Stimulated activated CD4-positive, alpha-beta T cell treated with anti-CD3 and anti-CD28 coated beads, Interleukin-1b, Interleukin-23, amount 100 ng/mL, for 24 hours (primary cell): Measurements from ENCODE around the gene MGST3.
"Not testable (repeated sequence)": the region's sequence is repeated elsewhere in the genome, so short reads cannot be mapped to it uniquely, and the experiment has no call there.

ENCODE experiments used
- DNase-seq, 4 experiments: peaks; one replicate each; pipeline ENCODE4 v3.0.0-alpha.2; 2020; ENCODE audit warnings: low read depth in 4 of 4, low spot score in 1 of 4

Gene MGST3

DNA sequence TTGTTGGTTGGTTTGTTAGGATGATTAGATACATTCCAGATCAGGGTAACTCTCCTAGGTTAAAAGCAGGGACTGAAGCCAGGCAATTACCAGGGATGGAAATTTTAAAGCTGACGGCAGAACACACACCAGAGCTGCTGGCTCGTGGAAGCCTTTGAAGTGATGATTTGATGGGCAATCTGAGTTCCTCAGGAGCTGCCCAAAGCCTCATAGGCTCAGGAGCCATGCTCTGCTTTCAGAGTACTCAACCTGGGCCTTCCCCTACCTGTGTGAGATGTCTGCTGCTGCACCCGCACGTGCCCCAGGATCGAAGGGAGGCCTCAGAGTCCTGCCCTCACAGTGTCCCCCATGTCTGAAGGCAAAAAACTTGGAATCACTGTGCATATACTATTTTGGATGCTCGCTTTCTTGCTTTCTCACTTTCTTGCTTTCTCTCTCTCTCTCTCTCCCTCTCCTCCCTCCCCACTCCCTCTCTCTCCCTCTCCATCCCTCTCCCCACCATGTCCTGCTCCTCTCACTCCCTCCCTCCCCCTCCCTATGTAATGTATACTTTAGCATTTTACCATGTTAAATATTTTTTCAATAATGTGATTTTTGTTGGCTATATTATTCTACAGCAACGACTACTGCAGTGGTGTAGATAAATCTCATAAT, 18.0 kb downstream of the MGST3 start:
- DNase-seq, result no peak

DNA sequence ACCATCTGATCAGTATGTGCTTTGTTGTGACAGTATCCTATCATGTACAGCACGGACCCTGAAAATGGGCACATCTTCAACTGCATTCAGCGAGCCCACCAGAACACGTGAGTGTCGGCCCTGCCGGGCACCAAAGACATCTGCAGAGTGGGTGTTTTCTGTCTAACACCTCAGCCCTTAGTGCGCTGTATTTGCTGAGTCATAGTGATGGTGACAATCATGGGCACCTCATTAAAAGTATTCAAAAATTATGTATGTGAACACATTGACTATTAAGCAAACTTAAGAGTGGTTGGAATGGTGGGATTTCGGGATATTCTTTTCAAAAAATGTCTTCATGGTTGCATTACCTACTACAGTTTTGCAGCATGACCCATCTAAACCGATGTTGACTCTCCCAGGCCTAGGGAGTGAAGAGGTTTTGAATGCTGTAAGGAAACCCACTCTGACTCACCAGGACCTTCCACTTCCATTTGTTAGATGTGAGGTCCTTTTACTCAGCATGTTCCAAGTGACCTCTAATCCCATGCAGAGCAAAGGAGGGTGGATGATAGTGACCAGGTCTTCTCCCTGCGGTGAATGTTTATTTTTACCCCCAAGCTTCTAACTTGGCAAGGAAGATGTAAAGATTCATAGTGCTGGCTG, 20.1 kb downstream of the MGST3 start:
- no peak for DNase-seq

DNA sequence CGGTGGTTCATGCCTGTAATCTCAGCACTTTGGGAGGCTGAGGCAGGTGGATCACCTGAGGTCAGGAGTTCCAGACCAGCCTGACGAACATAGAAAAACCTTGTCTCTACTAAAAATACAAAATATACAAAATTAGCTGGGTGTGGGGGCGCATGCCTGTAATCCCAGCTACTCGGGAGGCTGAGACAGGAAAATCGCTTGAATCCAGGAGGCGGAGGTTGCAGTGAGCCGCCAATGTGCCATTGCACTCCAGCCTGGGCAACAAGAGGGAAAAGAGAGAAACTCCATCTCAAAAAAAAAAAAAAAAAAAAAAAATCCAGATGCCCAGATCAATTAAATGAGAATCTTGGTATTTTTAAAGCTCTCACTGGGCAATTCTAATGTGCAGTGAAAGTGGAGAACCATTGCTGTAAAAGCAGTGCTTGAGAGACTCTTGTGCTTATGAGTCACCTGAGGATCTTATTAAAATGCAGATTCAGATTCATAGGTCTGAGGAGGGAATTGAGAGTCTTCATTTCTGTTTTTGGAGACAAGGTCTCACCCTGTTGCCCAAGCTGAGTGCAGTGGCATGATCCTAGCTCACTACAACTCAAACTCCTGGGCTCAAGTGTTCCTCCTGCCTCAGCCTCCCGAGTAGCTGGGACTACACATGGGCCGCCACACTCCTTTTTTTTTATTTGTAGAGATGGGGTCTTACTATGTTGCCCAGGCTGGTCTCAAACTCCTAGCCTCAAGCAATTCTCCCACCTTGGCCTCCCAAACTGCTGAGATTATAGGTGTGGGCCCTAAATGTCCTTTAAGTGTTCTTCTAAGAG, 27.9 kb downstream of the MGST3 start:
- not testable (repeated sequence) for DNase-seq

DNA sequence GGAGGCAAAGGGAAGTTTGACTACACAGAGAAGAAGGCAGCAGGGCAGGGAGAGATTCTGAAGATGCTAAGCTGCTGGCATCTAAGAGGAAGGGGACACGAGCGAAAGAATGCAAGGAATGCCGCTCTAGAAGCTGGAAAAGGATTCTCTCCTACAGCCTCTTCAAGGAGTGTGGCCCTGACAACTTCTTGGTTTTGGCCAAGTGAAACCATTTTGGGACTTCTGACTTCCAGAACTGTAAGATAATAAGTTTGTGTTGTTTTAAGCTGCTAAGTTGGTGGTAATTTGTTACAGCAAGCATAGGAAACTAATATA, 28.5 kb downstream of the MGST3 start:
- DNase-seq, result no peak

DNA sequence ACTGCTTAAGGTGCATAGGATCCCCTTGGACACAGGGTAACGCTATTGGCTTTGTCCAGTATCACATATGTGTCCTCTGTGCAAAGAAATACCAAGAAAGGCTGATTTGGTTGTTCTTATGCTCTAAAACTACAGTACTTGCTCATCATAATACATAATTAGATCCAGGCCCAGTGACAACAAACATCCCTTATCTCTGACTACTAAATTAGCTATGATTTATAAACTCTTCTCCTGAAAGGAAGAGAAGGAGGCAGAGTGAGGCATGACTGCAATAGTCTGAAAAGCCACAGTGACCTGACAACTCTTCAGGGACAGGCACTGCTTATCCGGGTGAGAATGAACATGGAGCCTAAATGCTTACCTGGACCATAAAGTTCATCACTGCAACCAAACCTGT, 30.7 kb downstream of the MGST3 start:
- no peak for DNase-seq

DNA sequence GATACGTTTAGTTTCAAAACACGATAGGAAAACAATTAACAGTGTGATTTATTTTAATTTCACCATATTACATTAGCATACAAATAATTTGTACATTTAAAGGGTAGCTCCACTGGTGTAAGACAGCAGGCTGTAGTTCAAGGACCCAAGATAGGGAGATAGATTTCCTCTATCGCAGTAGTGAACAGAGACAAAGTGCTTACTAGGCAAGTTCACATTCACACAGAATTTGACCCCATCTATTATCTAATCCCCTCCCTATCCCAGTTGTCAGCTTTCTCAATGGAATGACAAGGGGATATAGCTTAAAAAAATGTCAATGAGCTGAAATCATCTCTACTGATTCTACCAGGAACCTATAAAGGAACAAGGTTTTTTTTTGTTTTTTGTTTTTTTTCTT, 31.2 kb downstream of the MGST3 start:
- no peak for DNase-seq

DNA sequence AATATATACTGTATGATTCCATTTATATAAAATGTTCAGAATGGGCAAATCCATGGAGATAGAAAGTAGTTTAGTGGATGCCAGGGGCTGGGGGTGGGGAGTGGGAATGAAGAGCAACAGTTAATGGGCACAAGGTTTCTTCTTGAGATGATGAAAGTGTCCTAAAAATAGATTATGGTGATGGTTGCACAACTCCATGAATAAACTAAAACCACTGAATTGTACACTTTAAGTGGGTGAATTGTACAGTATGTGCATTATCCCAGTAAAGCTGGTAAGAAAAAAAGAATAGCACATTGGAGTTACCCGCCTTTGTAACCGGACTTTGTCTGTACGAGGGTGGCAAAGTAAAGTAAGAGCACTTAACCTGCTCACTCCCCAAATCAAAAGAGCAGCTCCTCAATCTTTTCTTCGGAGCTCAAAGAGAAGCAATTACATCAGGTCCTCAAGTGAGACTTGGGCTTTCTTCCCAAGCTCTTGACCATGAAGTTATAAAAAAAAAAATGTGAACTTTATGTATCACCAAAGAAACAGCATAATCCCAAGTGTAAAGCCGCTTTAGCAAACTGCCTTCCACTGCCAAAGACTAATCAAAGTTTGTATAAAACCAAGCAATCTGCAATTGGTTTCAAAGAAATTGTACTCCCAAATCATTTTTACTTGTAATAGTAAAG, 35.3 kb downstream of the MGST3 start:
- DNase-seq, result no peak

DNA sequence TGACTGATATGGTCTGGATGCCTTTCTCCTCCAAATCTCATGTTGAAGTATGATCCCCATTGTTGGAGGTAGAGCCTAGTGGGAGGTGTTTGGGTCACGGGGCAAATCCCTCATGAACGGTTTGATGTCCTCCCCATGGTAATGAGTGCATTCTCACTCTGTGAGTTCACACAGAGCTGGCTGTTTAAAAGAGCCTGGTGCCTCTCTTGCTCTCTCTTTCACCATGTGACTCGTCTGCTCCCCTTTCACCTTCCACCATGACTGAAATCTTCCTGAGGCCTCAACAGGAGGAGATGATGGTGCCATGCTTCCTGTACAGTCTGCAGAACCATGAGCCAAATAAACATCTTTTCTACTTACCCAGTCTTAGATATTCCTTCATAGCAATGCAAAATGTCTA, 37.1 kb downstream of the MGST3 start:
- DNase-seq, result no peak

DNA sequence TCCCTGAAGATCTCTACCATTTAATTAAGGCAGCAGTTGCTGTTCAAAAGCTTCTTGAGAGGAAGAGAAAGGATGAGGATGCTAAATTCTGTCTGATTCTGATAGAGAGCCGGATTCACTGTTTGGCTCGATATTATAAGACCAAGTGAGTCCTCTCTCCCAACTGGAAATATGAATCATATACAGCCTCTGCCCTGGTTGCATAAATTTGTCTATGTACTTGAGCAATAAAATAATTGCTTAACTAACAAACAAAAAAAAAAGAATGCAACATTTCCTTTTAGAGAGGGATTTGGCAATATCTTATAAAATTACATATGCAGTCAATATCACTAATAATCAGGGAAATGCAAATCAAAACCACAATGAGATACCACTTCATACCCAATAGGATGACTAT, 40.5 kb downstream of the MGST3 start:
- no peak for DNase-seq

DNA sequence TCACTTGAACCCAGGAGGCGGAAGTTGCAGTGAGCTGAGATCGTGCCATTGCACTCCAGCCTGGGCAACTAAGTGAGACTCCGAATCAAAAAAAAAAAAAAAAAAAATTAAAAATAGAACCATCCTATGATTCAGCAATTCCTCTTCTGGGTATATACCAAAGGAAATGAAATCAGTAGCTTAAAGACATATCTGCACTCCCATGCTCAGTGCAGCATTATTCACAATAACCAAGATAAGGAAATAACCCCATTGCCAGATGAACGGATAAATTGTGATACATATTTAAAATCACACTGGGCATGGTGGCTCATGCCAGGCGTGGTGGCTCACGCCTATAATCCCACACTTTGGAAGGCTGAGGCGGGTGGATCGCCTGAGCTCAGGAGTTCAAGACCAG, 43.6 kb downstream of the MGST3 start:
- no peak for DNase-seq

DNA sequence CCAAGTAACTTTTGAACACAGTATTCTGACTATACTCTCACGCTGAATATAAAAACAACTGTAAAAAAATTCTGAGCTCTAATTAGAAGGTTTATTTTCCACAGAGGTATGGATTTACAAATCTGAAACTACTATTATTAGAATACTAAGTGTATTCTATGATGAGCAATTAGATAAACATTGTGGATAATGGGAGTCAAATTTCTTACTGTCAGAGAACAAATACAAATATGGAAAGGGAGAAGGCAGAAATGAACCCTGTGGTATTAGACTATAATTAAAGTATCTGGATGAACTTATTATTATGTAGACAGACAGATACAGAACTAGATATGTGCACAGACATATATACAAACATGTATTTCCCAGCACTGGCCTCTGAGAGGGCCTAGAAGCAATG, 44.8 kb downstream of the MGST3 start:
- DNase-seq, result no peak

DNA sequence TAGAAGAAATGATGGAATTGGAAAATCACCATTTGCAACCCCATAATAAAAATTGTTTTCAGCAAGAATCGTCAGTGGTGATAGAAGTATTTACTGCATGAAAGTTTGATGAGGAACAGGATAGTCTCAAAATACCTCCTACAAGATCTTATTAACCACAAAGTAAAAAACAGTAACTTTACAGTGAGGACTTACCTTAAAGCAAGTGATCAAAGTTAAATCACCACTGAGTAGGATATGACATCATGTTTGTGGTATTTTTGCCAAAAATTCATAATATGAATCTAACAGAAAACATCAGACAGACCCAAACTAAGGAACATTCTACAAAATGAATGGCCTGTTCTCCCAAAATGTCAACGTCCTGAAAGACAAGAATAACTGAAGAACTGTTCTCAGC, 47.5 kb downstream of the MGST3 start:
- DNase-seq, result no peak

DNA sequence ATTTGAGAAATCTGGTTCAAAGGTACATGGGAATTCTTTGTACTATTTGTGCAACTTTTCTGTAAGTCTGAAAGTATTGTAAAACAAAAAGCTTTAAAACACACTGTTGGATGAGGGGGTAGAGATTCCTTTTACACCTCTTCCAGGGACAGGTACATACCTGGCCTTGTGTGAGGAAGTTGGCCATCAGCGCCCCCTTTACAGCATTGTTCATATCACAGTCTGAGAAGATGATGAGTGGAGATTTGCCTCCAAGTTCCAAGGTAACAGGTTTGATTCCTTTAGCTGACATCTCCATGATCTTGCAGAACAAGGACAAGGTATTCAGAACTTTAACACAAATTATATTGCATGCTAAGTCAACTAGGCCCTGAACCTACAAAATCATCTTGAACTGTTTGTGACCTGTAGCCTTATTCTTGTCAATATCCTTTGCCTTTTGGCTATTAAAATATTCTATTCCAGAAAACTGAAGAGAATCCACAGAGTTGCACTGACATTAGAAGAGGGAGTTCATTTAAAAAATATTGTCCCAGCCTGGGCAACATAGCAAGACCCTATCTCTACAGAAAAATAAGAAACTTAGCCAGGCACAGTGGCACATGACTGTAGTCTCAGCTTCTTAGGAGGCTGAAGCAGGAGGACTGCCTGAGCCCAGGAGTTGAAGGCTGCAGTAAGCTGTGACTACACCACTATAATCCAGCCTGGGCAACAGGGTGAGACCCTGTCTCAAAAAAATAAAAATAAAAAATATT, 48.4 kb downstream of the MGST3 start:
- no peak for DNase-seq

DNA sequence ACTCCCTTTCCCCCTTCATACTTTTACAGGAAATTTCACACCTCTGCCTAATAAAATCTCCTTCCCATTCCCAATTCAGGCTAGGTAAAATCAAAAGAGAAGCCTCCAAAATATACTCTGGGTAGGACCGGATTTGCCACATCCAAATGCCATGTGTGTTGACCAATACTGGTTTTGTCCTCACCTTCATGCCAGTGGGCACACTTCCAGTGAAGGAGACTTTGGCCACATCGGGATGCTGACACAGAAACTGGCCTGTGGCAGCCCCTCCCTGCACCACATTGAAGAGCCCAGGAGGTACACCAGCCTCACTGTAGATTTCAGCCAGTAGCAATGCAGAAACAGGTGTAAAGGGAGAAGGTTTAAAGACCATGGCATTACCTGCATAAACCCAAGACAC, 49.3 kb downstream of the MGST3 start:
- DNase-seq, result no peak

DNA sequence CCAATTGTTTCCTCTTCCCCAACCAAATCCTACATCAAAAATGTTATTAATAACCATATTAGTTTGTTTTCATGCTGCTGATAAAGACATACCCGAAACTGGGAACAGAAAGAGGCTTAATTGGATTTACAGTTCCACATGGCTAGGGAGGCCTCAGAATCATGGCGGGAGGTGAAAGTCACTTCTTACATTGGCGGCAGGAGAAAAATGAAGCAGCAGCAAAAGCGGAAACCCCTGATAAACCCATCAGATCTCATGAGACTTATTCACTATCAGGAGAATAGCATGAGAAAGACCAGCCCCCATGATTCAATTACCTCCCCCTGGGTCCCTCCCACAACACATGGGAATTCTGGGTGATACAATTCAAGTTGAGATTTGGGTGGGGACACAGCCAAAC, 49.7 kb downstream of the MGST3 start:
- not testable (repeated sequence) for DNase-seq

DNA sequence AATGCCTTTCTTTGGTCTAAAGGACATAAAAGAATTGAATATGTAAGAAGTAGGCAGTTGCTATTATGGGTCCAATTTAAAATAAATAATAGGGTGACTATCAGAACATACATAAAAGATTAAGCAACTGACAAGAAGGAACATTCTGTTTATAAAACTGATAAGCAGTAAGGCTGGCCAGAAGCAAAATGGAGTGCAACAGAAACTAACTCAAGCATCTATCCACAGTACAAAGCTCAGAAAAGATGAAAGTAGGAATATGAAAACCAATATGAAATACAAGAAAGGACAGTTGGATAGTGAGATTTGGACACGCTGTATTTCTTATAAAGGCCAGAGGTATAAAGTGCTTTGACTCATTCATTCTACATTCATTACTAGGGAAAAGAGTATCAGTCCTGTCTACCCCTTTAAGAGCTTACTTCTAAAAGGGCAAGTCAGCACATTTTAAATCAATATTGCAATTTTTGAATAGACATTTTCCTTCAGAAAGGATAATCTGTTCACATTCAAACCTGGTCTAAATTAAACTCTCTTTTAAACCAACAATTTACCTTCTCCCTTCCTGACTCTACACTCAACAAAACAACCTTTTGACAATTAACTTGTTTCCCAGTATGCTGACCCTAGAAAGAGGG, 52.9 kb downstream of the MGST3 start:
- no peak for DNase-seq

DNA sequence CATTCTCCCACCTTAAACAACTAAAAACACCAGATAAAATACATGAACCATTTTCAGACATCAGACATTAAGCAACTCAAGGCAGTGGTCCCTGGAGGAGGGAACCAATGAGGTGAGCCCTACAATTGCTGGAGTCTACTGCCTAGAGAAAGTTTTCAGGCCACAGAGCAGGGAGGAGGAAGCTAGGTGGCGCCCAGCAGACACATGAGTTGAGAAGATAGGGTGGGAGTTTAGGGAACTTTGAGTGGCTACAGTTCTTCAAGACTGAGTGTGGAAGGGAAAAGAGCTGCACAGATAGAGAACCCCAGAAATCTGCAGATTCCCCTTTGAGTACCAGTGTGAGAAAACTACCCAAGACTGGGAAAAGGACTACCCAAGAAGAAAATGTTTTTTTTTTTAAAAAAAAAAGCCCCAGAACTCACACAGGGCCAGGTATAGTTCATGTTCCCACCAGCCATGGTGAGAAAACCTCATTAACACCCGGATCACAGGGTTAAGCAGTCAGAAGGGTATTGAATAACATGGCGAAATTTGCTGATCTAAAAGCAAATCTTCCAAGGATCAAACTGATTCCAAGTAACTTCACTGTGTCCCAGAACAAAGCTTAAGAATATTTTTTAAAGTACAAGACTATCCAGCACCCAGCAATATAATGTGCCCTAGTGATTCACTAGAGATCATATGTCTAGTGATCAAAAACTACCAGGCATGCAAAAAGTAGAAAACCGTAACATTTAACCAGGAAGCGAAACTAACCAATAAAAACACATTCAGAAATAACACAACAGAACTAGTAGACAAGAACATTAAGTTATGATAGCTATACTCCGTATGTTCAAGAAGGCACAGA, 55.3 kb downstream of the MGST3 start:
- DNase-seq, result no peak

DNA sequence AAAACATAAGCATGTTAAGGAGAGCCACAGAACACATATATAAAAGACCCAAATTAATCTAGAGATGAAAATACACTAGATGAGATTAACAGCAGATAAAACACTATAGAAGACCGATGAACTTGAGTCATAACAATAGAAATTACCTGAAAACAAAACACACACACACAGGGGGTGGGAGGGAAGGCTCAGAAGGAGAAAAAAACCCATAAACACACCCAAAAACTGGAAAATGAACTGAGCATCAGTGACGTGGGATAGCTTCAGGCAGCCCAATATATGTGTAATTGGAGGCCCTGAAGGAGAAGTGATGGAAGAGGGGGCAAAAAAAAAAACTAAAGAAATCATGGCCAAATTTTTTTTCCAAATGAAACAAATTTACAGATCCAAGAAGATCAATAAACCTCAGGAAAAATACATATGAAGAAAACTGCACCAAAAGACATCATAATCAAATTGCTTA, 56.0 kb downstream of the MGST3 start:
- no peak for DNase-seq

DNA sequence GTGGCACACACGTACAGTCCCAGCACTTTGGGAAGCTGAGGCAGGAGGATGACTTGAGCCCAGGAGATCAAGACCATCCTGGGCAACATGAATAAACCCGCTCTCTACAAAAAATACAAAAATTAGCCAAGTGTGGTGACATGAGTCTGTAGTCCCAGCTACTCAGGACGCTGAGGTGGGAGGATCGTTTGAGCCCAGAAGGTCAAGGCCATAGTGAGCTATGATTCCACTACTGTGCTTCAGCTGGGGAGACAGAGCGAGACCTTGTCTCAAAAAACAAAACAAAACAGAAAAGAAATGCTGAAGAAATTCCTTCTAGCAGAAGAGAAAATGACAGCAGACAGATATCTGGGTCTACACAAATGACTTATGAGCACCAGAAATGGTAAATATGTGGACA, 57.0 kb downstream of the MGST3 start:
- no peak for DNase-seq

DNA sequence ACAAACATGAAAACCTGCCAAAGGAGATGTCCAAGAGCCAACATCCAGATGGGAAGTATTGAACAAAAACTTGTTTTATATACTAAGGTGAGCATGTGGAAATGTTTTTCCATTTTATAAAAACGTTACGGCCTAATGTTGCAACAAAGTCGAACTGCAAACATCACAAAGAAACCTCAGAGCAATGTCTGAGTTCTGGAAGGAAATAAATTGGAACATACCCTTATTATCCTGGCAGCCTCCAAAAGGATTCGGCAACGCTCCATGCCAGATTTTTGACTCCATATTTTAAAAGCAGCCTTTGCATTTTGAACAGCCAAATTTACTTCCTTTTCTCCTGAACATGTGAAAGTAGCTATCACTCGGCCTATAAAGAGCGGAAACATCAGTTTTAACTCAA, 64.0 kb downstream of the MGST3 start:
- no peak for DNase-seq
